NOMO-1 treated with dmso at 0.1 percent for 144 hours (cell line): ENCODE measurements around the gene CAT.

Experiments used
- DNase-seq: peaks from one replicate; lab custom pipeline; 2025; ENCODE audit not compliant: unreplicated experiment; lab: John Stamatoyannopoulos, UW

Gene CAT

DNA sequence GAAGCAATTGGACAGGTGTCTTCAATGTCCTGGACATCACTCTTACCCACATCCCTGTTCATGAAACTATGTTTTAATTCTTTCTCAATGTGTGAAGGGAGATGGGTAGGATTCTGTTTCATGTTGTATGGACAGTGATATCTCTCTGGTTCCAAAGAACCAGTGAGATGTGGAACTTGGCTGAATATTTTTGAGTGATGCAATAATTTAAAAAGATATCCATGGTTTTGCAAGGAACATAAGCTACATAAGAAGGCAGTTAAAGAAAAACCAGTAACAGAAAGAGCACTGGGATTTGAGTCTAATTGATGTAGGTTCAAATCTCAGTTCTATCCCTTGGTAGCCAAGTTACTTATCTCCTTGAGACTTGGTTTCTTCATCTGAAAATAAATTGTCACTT lies 82.5 kb downstream of the CAT start:
- no peak for DNase-seq
